ENCODE data around the gene TRANK1.

TRANK1 gene

GRCh38 chr3:36784138-36784635, 160.7 kb downstream of the TRANK1 start:
- H3K4me1 Mint-ChIP-seq: peaks cover 5% of the 10 kb centered on the region
- no peak for ATAC-seq (replicated peaks; ENCODE audit: extremely low read depth, poor library complexity, severe bottlenecking)
- H3K27me3 Mint-ChIP-seq: peaks cover 29% of the 10 kb centered on the region
- no peak overlapping the region for H3K27ac Mint-ChIP-seq (ENCODE audit: low read depth)
- no peak overlapping the region for H3K4me3 Mint-ChIP-seq
- H3K36me3 Mint-ChIP-seq (ENCODE audit: insufficient read depth): no peaks in the 10 kb centered on the region
- H3K9me3 Mint-ChIP-seq: no peaks in the 10 kb centered on the region
- no peak for DNase-seq (ENCODE audit: low spot score in 2 of 2)

GRCh38 chr3:36777424-36778218, 167.2 kb downstream of the TRANK1 start:
- no peak overlapping the region for H3K4me3 Mint-ChIP-seq
- H3K4me1 Mint-ChIP-seq: no peaks in the 10 kb centered on the region
- ATAC-seq (replicated peaks; ENCODE audit: extremely low read depth, poor library complexity, severe bottlenecking): no peak
- DNase-seq (ENCODE audit: low spot score in 2 of 2): no peak
- no peak overlapping the region for H3K27ac Mint-ChIP-seq (ENCODE audit: low read depth)
- no peaks in the 10 kb centered on the region for H3K36me3 Mint-ChIP-seq (ENCODE audit: insufficient read depth)
- no peaks in the 10 kb centered on the region for H3K9me3 Mint-ChIP-seq
- peaks cover 29% of the 10 kb centered on the region for H3K27me3 Mint-ChIP-seq
